SW480 (cell line): Measurements from ENCODE around the gene FOXP1.

ENCODE experiments used
- DNase-seq: peaks from one replicate; pipeline ENCODE4 v3.0.0-alpha.2; 2016; ENCODE audit warnings: low spot score

The FOXP1 gene

GRCh38 chr3:71146673-71147072 lies 436.9 kb downstream of the FOXP1 start:
- DNase-seq = no peak

- DNase-seq = no peak
Measured at GRCh38 chr3:71145954-71146353, 437.6 kb downstream of the FOXP1 start.

GRCh38 chr3:71144525-71145253 lies 438.8 kb downstream of the FOXP1 start:
- no peak for DNase-seq

- no peak for DNase-seq
Measured at GRCh38 chr3:71143493-71143892, 440.0 kb downstream of the FOXP1 start.

GRCh38 chr3:71142441-71143161 lies 440.9 kb downstream of the FOXP1 start:
- DNase-seq = no peak

GRCh38 chr3:71140477-71140876 lies 443.1 kb downstream of the FOXP1 start:
- DNase-seq = no peak

GRCh38 chr3:71139496-71139895 lies 444.0 kb downstream of the FOXP1 start:
- no peak for DNase-seq

GRCh38 chr3:71138410-71138809 lies 445.1 kb downstream of the FOXP1 start:
- DNase-seq = no peak

- DNase-seq = no peak
Measured at GRCh38 chr3:71136276-71136675, 447.3 kb downstream of the FOXP1 start.

GRCh38 chr3:71135373-71136088 lies 448.0 kb downstream of the FOXP1 start:
- no peak for DNase-seq

GRCh38 chr3:71134521-71134920 lies 449.0 kb downstream of the FOXP1 start:
- DNase-seq = no peak

GRCh38 chr3:71133865-71134264 lies 449.7 kb downstream of the FOXP1 start:
- DNase-seq = no peak

- DNase-seq = no peak
Measured at GRCh38 chr3:71132995-71133730, 450.4 kb downstream of the FOXP1 start.

- no peak for DNase-seq
Measured at GRCh38 chr3:71131375-71132314, 451.9 kb downstream of the FOXP1 start.

- DNase-seq = peak; percentile 44
Measured at GRCh38 chr3:71130471-71131374, 452.8 kb downstream of the FOXP1 start.

GRCh38 chr3:71129611-71130431 lies 453.7 kb downstream of the FOXP1 start:
- DNase-seq = peak; percentile 24

GRCh38 chr3:71128961-71129360 lies 454.6 kb downstream of the FOXP1 start:
- DNase-seq = no peak

- DNase-seq = no peak
Measured at GRCh38 chr3:71127844-71128243, 455.7 kb downstream of the FOXP1 start.
